ENCODE results near the gene ZCCHC2.

GRCh38 chr18:62479574-62479973 is 43.3 kb upstream of the ZCCHC2 start:
- no peak for TF ChIP-seq CTCF (conservative IDR thresholded peaks at IDR 0.05; ENCODE audit: low read depth, low read length)
- TF ChIP-seq EZH2 (IDR thresholded peaks at IDR 0.05; ENCODE audit: borderline replicate concordance, low read depth, low read length, poor library complexity, severe bottlenecking): no peak
